Ishikawa (cell line): ENCODE measurements around the gene TMEM176B.

Experiments
- CEBPB ChIP-seq: IDR thresholded peaks from 2 replicates; pipeline ENCODE4 v1.6.1; 2012
- CREB1 ChIP-seq: IDR thresholded peaks from 2 replicates; pipeline ENCODE4 v1.6.1; 2012; ENCODE audit warnings: low read depth
- EGR1 ChIP-seq: IDR thresholded peaks from 2 replicates; pipeline ENCODE4 v1.6.1; 2012
- EP300 ChIP-seq: IDR thresholded peaks from 2 replicates; pipeline ENCODE4 v1.6.1; 2012; ENCODE audit warnings: borderline replicate concordance
- FOXM1 ChIP-seq: IDR thresholded peaks from 2 replicates; pipeline ENCODE4 v1.6.1; 2012; ENCODE audit warnings: low read depth, borderline replicate concordance
- MAX ChIP-seq: IDR thresholded peaks from 2 replicates; pipeline ENCODE4 v1.6.1; 2012
- NFIC ChIP-seq: IDR thresholded peaks from 2 replicates; pipeline ENCODE4 v1.6.1; 2012
- RAD21 ChIP-seq: IDR thresholded peaks from 2 replicates; pipeline ENCODE4 v1.6.1; 2012; ENCODE audit warnings: low read depth
- REST ChIP-seq: IDR thresholded peaks from 2 replicates; pipeline ENCODE4 v1.6.1; 2012; ENCODE audit warnings: low read depth, mild to moderate bottlenecking
- TAF1 ChIP-seq: IDR thresholded peaks from 2 replicates; pipeline ENCODE4 v1.6.1; 2012; ENCODE audit warnings: low read depth, mild to moderate bottlenecking
- TCF12 ChIP-seq: IDR thresholded peaks from 2 replicates; pipeline ENCODE4 v1.6.1; 2012; ENCODE audit warnings: low read depth
- TEAD4 ChIP-seq: IDR thresholded peaks from 2 replicates; pipeline ENCODE4 v1.6.1; 2012
- YY1 ChIP-seq: IDR thresholded peaks from 2 replicates; pipeline ENCODE4 v1.6.1; 2012; ENCODE audit warnings: low read depth
- ZBTB7A ChIP-seq: IDR thresholded peaks from 2 replicates; pipeline ENCODE4 v1.6.1; 2012; ENCODE audit warnings: low read depth
- TF ChIP-seq, protein P1 (sequence below): IDR thresholded peaks from 2 replicates; pipeline ENCODE4 v1.6.1; 2012

TMEM176B gene

DNA sequence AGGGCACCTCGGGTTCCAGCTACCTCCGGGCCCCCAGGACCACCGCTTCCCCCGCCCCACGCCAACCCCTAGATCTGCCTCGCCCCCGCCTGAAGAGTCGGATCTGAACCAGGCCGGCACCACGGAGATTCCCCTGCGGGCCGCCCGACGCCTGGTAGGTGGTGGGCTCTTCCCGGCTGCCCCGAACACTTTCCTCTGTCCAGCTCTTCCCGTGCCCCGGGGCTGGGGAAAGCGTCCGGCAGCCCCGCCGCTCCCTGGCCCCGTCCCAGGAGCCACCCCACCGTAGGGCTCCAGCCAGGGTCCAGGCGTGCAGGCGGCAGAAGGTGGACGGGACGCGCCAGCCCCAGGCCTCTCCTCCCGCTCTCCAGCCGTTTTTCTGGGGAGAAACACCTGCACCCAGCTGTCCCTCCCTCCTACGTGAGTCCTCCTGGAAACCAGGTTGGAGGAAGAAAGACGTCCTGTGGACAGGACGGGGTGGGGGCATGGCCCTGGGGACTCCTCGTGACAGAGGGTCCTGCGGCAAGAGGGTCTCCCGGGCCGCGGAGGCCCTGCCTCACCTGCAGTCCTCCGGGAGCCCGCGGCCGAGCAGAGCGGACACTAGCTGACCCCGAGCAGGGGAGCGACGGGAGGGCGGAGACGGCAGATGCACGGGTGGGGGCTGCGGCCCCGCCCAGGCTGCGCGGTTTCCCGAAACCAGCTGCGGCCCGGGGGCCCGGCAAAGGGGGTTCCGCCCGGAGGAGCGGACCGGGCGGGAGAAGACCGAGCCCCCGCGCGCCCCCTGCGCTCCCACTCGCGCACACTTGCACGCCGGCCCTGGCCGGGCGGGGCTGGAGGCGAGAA lies at the start of gene TMEM176B:
Gene TMEM176B (minus strand): TSS at position 624 of the 840 bp plus-strand sequence. CDS start 3,795 bp downstream, outside the sequence.
- TF ChIP-seq ZBTB7A (no peak), NFIC (no peak), CREB1 (no peak), TEAD4 (no peak), REST (no peak), FOXM1 (no peak), RAD21 (no peak), EGR1 (no peak), MAX (no peak), YY1 (no peak), TAF1 (no peak), CEBPB (no peak), EP300 (no peak), TCF12 (no peak)
- TF ChIP-seq, protein P1, sequence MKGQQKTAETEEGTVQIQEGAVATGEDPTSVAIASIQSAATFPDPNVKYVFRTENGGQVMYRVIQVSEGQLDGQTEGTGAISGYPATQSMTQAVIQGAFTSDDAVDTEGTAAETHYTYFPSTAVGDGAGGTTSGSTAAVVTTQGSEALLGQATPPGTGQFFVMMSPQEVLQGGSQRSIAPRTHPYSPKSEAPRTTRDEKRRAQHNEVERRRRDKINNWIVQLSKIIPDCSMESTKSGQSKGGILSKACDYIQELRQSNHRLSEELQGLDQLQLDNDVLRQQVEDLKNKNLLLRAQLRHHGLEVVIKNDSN, result no peak

DNA sequence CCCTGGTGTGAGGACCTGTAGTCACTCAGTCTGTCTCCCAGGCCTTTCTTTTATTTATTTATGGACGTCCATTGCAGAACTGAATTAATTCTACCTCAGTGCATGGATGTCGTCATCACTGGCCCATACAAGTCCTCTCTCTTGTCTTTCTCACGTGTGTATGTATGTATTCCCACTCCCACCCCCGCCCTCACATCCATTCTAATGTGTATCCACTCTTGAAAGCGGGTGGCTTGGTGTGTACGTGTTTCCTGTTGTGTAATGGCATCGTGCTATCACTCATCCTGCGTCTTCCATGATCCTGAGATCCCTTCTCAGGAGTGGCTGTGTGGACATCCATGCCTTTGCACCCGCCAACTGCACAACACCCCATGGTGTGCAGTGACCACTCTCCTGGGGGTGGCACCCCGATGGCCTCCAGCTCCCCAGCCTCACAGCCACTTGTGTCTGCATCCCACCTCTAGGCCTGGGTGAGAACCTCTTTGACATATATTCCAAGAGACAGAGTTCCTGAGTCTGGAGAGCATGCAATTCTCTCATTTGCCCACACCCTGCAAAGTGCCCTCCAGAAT lies 49.1 kb upstream of the TMEM176B start:
- TF ChIP-seq, protein P1, result no peak
- TF ChIP-seq FOXM1 (no peak), CREB1 (no peak), TEAD4 (no peak), ZBTB7A (no peak), TCF12 (no peak), EGR1 (no peak), YY1 (no peak), REST (no peak), RAD21 (no peak), CEBPB (no peak), MAX (no peak), TAF1 (no peak), NFIC (no peak), EP300 (no peak)

GRCh38 chr7:150848561-150849115 lies 48.5 kb upstream of the TMEM176B start:
- TF ChIP-seq MAX, result no peak
- no peak for TF ChIP-seq TCF12
- no peak for TF ChIP-seq CEBPB
- no peak for TF ChIP-seq RAD21
- TF ChIP-seq EGR1, result no peak
- no peak for TF ChIP-seq TEAD4
- TF ChIP-seq CREB1, result no peak
- no peak for TF ChIP-seq FOXM1
- TF ChIP-seq EP300, result no peak
- TF ChIP-seq NFIC, result no peak
- no peak for TF ChIP-seq ZBTB7A

GRCh38 chr7:150848111-150848510 lies 47.9 kb upstream of the TMEM176B start:
- TF ChIP-seq RAD21, result no peak
- TF ChIP-seq EP300, result no peak
- TF ChIP-seq TEAD4, result no peak
- no peak for TF ChIP-seq YY1
- TF ChIP-seq FOXM1, result no peak
- TF ChIP-seq CREB1, result no peak
- no peak for TF ChIP-seq REST
- no peak for TF ChIP-seq NFIC
- TF ChIP-seq, protein P1, result no peak
- no peak for TF ChIP-seq ZBTB7A
- no peak for TF ChIP-seq MAX
- TF ChIP-seq EGR1, result no peak
- no peak for TF ChIP-seq TAF1
- TF ChIP-seq TCF12, result no peak
- TF ChIP-seq CEBPB, result no peak
